Keratinocyte (primary cell): Measurements from ENCODE around the gene INPP5B. TPM values are rescaled to one million over a fixed set of nuclear protein-coding genes. Genes with fewer than 3 reads are reported as not detected.

Experiments
- DNase-seq: peaks from one replicate; pipeline ENCODE4 v3.0.0-alpha.2; 2011; ENCODE audit warnings: low read depth, missing footprints, low spot score
- FAIRE-seq: peaks from 2 replicates; lab custom pipeline; 2011; peaks lifted over from hg19 to GRCh38; lab: Jason Lieb, UNC
- H2AFZ ChIP-seq: 2 replicates; pipeline ENCODE4 v1.6.0; 2012; ENCODE audit warnings: low read length, control low read depth, inconsistent platforms; ENCODE audit not compliant: control insufficient read depth
- H3K27ac ChIP-seq: 2 replicates; pipeline ENCODE4 v1.5.1; 2011; ENCODE audit warnings: low read length; ENCODE audit not compliant: control insufficient read depth, insufficient read depth
- H3K27me3 ChIP-seq: 3 replicates; pipeline ENCODE4 v1.6.0; 2011; ENCODE audit warnings: low read length; ENCODE audit not compliant: control insufficient read depth, insufficient read depth; ENCODE audit errors: extremely low read depth
- H3K36me3 ChIP-seq, 2 experiments: 2 replicates in 1 of 2; 3 replicates in 1 of 2; pipeline ENCODE4 v1.5.1; 2011; ENCODE audit warnings: low read length in 2 of 2, mild to moderate bottlenecking in 1 of 2; ENCODE audit not compliant: control insufficient read depth in 2 of 2, insufficient read depth in 2 of 2; ENCODE audit errors: extremely low read depth in 1 of 2
- H3K4me1 ChIP-seq: 3 replicates; pipeline ENCODE4 v1.5.1; 2011; ENCODE audit warnings: low read length; ENCODE audit not compliant: control insufficient read depth, insufficient read depth; ENCODE audit errors: extremely low read depth
- H3K4me2 ChIP-seq: 3 replicates; pipeline ENCODE4 v1.6.0; 2011; ENCODE audit warnings: low read depth, low read length; ENCODE audit not compliant: control insufficient read depth, insufficient read depth; ENCODE audit errors: extremely low read depth
- H3K4me3 ChIP-seq, 3 experiments: fragments of 200-600 bp in 1 of 3; sonication (generic) in 1 of 3; 2 replicates in 2 of 3; 3 replicates in 1 of 3; pipeline ENCODE4 v1.5.1; 2011 to 2016; ENCODE audit warnings: low read length in 3 of 3, mild to moderate bottlenecking in 3 of 3, control low read depth in 2 of 3, inconsistent platforms in 1 of 3, low read depth in 1 of 3, mixed read lengths in 1 of 3, mixed run types in 1 of 3, moderate library complexity in 1 of 3; ENCODE audit not compliant: control insufficient read depth in 2 of 3, insufficient read depth in 2 of 3; ENCODE audit errors: extremely low read depth in 1 of 3
- H3K79me2 ChIP-seq: 2 replicates; pipeline ENCODE4 v1.6.0; 2012; ENCODE audit warnings: low read length; ENCODE audit not compliant: control insufficient read depth, insufficient read depth
- H3K9ac ChIP-seq: 3 replicates; pipeline ENCODE4 v1.6.0; 2011; ENCODE audit warnings: low read length; ENCODE audit not compliant: control insufficient read depth, insufficient read depth; ENCODE audit errors: extremely low read depth
- H3K9me1 ChIP-seq: 3 replicates; pipeline ENCODE4 v1.6.0; 2011; ENCODE audit warnings: low read length; ENCODE audit not compliant: control insufficient read depth, insufficient read depth; ENCODE audit errors: extremely low read depth
- H3K9me3 ChIP-seq: 2 replicates; pipeline ENCODE4 v1.5.1; 2012; ENCODE audit warnings: low read depth, low read length; ENCODE audit not compliant: control insufficient read depth
- H4K20me1 ChIP-seq: 3 replicates; pipeline ENCODE4 v1.6.0; 2011; ENCODE audit warnings: low read length; ENCODE audit not compliant: control insufficient read depth, insufficient read depth; ENCODE audit errors: extremely low read depth
- EZH2 ChIP-seq: IDR thresholded peaks from one replicate; pipeline ENCODE4 v1.6.1; 2012; ENCODE audit warnings: inconsistent platforms, mild to moderate bottlenecking, low read length, moderate library complexity
- dilution Hi-C: fragments of 300-500 bp; cut with MboI; formaldehyde crosslinking; loops from one replicate; pipeline ENCODE4 v1.7.0; 2020; ENCODE audit warnings: low sequenced_read_pairs; ENCODE audit not compliant: extremely low pct_ligation_motif_present
- polyA plus RNA-seq, 5 experiments: library from polyadenylated mRNA; depleted of rRNA in 3 of 5; stranded (reverse) in 3 of 5; stranded (forward) in 1 of 5; unstranded in 1 of 5; fragments of >200 nt; gene quantifications; 1 replicate in 1 of 5; 2 replicates in 3 of 5; 3 replicates in 1 of 5; pipeline versions ENCODE4 v1.2.1 to v1.2.3, GENCODE V29; 2011 to 2012; ENCODE audit warnings: missing spikeins in 2 of 5, low read depth in 1 of 5, low replicate concordance in 1 of 5
- TF ChIP-seq, protein P1 (sequence below), 3 experiments: IDR thresholded peaks in 1 of 3; conservative IDR thresholded peaks in 1 of 3; optimal IDR thresholded peaks in 1 of 3; 2 replicates in 2 of 3; 3 replicates in 1 of 3; pipeline versions ENCODE3 to v1.5.1; 2011; ENCODE audit warnings: low read length in 3 of 3, mild to moderate bottlenecking in 3 of 3, moderate library complexity in 2 of 3, control low read depth in 1 of 3, inconsistent platforms in 1 of 3; ENCODE audit not compliant: insufficient read depth in 2 of 3; ENCODE audit errors: extremely low read depth in 1 of 3

Gene INPP5B
- polyA plus RNA-seq, 1 donor (not counting 4 experiments of a cell fraction or from before 2014, with no cell fraction given) = 6.4 TPM

DNA sequence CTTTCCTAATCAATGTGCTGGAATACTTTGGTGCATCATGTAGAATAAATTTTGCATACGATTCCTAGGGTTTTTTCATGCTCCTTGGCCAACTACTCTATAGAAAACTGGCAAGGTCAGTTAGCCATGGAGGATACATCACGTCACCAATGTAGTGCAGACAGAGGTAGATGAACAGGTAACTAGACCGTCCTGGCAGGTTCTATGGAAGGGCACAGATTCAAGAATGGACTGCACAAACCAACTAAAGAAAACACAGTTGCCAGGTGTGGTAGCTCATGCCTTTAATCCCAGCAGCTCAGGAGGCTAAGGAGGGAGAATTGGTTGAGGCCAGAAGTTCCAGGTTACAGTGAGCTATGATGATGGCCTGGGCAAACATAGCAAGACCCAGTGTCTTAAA lies 97.4 kb downstream of the INPP5B start:
- Histone ChIP-seq H3K36me3 (peaks cover 11 to 18% of the 10 kb centered on the region in 2 experiments), H3K27me3 (no peaks in the 10 kb centered on the region), H4K20me1 (peaks cover 5% of the 10 kb centered on the region), H3K27ac (no peak overlapping the region), H3K9me1 (no peaks in the 10 kb centered on the region), H3K4me3 (no peak overlapping the region), H3K79me2 (peaks cover 88% of the 10 kb centered on the region), H3K4me2 (no peak overlapping the region), H3K4me1 (peaks cover 3% of the 10 kb centered on the region), H3K9me3 (no peaks in the 10 kb centered on the region), H2AFZ (no peak overlapping the region), H3K9ac (no peak overlapping the region)
- FAIRE-seq = no peak
- no peak for DNase-seq
- dilution Hi-C loops = no loop called here
- no peak for TF ChIP-seq EZH2
- TF ChIP-seq, protein P1, sequence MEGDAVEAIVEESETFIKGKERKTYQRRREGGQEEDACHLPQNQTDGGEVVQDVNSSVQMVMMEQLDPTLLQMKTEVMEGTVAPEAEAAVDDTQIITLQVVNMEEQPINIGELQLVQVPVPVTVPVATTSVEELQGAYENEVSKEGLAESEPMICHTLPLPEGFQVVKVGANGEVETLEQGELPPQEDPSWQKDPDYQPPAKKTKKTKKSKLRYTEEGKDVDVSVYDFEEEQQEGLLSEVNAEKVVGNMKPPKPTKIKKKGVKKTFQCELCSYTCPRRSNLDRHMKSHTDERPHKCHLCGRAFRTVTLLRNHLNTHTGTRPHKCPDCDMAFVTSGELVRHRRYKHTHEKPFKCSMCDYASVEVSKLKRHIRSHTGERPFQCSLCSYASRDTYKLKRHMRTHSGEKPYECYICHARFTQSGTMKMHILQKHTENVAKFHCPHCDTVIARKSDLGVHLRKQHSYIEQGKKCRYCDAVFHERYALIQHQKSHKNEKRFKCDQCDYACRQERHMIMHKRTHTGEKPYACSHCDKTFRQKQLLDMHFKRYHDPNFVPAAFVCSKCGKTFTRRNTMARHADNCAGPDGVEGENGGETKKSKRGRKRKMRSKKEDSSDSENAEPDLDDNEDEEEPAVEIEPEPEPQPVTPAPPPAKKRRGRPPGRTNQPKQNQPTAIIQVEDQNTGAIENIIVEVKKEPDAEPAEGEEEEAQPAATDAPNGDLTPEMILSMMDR (optimal IDR thresholded peaks at IDR 0.05 in 1 of 3, IDR thresholded peaks at IDR 0.05 in 1 of 3, conservative IDR thresholded peaks at IDR 0.05 in 1 of 3; ENCODE audit: extremely low read depth in 1 of 3, insufficient read depth in 2 of 3, low read length in 3 of 3) = no peak

DNA sequence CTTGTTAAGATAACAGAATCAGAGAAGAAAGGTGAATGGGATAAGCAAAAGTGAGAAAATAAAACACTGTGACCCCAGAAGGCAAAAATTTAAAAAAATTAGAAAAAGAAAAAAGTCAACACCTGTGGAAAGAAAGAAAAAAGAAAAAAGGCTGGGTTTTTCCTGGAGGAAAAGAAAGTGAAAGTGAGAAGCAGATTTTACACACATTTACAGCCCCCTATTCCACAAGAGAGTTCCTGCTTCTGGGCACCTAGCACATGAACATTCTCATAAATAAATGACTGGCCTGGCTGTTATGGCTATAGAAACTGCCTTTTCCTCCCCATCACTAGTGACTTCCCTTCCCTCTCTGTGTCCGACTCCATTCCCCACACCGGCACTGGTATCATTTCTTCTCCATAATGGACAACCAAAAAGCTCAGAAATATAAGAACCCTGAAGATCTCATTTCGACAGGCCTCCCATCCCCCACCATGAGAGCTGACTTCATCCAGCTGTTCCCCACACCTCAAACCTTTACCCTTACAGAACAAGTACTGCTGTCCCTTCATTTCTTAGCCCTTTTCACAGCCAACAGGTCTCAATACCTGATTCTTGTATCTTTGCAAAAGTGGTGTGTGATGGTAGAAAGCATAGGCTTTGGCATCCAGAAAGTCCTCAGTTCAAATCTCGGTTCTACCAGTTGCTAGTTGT lies 100.1 kb downstream of the INPP5B start:
- Histone ChIP-seq H3K9me3 (no peaks in the 10 kb centered on the region), H3K4me2 (no peak overlapping the region), H3K9ac (no peak overlapping the region), H3K79me2 (peaks cover 78% of the 10 kb centered on the region), H3K9me1 (no peaks in the 10 kb centered on the region), H3K27me3 (no peaks in the 10 kb centered on the region), H3K4me3 (no peak overlapping the region), H4K20me1 (peaks cover 8% of the 10 kb centered on the region), H2AFZ (no peak overlapping the region), H3K4me1 (no peaks in the 10 kb centered on the region), H3K36me3 (peaks cover 14 to 17% of the 10 kb centered on the region in 2 experiments), H3K27ac (no peak overlapping the region)
- DNase-seq (no peak), FAIRE-seq (no peak)
- dilution Hi-C loops = no loop called here
- TF ChIP-seq, protein P1 (optimal IDR thresholded peaks at IDR 0.05 in 1 of 3, IDR thresholded peaks at IDR 0.05 in 1 of 3, conservative IDR thresholded peaks at IDR 0.05 in 1 of 3; ENCODE audit: extremely low read depth in 1 of 3, insufficient read depth in 2 of 3, low read length in 3 of 3) = no peak
- TF ChIP-seq EZH2 = no peak
